ENCODE measurements around the gene PDE3A.

PDE3A gene

DNA sequence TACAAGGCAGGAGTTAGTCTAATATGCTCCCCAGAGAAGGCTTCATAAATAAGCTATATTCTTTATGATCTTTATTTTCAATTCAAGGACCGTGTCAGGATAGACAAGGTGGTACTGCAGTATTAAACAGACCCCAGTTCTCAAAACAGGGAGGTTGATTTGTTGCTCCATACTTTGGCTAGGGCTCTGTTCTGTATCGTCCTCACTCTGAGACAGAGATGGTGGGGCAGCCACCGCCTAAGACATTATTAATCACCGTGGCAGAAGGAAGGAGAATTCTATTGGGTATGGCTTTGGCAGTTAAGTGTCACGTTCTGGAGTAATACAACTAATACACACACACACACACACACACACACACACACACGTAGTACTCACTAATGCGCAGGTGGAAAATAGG is 209.8 kb downstream of the PDE3A start:
- DNase-seq (ENCODE audit: low spot score), result no peak
- Histone ChIP-seq H3K4me3 (no peak overlapping the region), H3K27ac (no peak overlapping the region)
- TF ChIP-seq, protein P1, sequence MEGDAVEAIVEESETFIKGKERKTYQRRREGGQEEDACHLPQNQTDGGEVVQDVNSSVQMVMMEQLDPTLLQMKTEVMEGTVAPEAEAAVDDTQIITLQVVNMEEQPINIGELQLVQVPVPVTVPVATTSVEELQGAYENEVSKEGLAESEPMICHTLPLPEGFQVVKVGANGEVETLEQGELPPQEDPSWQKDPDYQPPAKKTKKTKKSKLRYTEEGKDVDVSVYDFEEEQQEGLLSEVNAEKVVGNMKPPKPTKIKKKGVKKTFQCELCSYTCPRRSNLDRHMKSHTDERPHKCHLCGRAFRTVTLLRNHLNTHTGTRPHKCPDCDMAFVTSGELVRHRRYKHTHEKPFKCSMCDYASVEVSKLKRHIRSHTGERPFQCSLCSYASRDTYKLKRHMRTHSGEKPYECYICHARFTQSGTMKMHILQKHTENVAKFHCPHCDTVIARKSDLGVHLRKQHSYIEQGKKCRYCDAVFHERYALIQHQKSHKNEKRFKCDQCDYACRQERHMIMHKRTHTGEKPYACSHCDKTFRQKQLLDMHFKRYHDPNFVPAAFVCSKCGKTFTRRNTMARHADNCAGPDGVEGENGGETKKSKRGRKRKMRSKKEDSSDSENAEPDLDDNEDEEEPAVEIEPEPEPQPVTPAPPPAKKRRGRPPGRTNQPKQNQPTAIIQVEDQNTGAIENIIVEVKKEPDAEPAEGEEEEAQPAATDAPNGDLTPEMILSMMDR (IDR thresholded peaks at IDR 0.05), result no peak

GRCh38 chr12:20585055-20585625 is 216.8 kb downstream of the PDE3A start:
- no peak for DNase-seq (ENCODE audit: low spot score)
- peak overlapping the region; percentile 18 for H3K4me3 ChIP-seq
- H3K27ac ChIP-seq, result peak overlapping the region in 1 of 2 donors; percentile 28
- TF ChIP-seq, protein P1 (IDR thresholded peaks at IDR 0.05), result no peak

DNA sequence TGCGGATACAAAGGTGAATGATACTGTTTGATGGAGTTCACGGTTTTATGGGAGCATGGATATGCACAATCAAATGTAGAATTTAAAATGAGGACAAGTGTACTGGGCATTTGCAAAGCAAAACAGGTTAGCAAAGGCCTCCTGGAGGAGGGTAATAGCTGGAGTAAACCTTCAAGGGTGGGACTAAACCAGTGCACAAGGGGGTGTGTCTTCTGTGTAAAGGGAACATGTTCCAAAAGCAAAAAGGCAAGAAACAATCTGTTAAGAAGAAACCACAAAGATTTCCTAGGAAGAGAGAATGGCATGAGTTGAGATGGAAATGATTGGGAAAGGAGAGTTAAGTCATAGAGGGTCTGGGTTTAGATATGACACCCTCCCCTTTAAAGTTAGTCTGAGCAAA is 217.6 kb downstream of the PDE3A start:
- DNase-seq (ENCODE audit: low spot score), result no peak
- TF ChIP-seq, protein P1 (IDR thresholded peaks at IDR 0.05), result no peak
- Histone ChIP-seq H3K4me3 (no peak overlapping the region), H3K27ac (no peak overlapping the region)

- no peak overlapping the region for H3K4me3 ChIP-seq
- DNase-seq (ENCODE audit: low spot score), result no peak
- TF ChIP-seq, protein P1 (IDR thresholded peaks at IDR 0.05), result no peak
- H3K27ac ChIP-seq, result no peak overlapping the region
These were observed 219.7 kb downstream of the PDE3A start for GRCh38 chr12:20588042-20588441.

DNA sequence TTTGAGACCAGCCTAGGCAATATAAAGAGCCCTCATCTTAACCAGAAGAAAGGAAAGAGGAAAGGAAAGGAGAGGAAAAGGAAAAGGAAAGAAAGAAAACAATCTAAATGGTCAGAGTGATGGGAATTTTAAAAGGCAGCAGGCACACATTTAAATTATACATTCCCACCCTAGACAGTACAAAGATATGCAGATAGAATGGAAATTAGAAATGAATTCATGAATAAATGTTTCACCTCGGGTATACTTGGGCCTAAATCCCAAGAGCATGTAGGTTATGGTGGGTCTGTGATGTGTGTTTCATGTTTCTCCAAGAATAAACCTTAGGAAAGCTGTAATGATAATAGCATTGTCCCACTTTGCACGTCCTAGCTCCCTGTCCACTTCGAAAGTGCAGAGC is 222.2 kb downstream of the PDE3A start:
- DNase-seq (ENCODE audit: low spot score), result no peak
- Histone ChIP-seq H3K27ac (no peak overlapping the region), H3K4me3 (no peak overlapping the region)
- TF ChIP-seq, protein P1 (IDR thresholded peaks at IDR 0.05), result no peak

DNA sequence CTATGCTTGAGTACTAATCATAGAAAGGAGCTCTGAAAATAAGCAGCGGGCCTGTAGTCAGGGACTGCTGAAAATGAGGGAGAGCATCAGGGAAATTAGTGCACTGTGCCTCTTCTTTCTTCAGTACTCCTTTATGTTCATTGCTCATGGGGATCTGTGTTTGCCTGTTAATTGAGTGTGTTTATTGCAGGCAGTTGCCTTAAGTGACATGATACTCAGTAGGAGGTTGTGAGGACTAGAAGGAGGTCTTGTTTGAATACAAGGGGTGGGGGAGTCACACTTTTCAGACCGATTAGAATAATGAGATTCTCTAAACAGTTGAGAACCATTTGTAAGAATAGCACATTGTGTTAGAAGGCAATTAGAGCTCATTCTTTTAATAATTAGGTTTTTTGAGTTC is 224.2 kb downstream of the PDE3A start:
- no peak for DNase-seq (ENCODE audit: low spot score)
- no peak overlapping the region for H3K27ac ChIP-seq
- no peak overlapping the region for H3K4me3 ChIP-seq
- TF ChIP-seq, protein P1 (IDR thresholded peaks at IDR 0.05), result no peak

- Histone ChIP-seq H3K27ac (no peak overlapping the region), H3K4me3 (no peak overlapping the region)
- TF ChIP-seq, protein P1 (IDR thresholded peaks at IDR 0.05), result no peak
- no peak for DNase-seq (ENCODE audit: low spot score)
These were observed 225.3 kb downstream of the PDE3A start for GRCh38 chr12:20593611-20594010.

Measured in coronary artery (tissue), 2 donors.